ENCODE measurements around the gene BACH2. TPM values are rescaled to one million over a fixed set of nuclear protein-coding genes. Genes with fewer than 3 reads are reported as not detected.

BACH2 gene
- total and polyA plus RNA-seq, 2 donors (not counting 1 experiment from before 2014, with no cell fraction given), result 2.2 to 2.6 TPM

- H3K4me1 ChIP-seq (ENCODE audit: control insufficient read depth, extremely low read depth, insufficient read depth, low read length), result no peaks in the 10 kb centered on the region
- no peaks in the 10 kb centered on the region for H3K27me3 ChIP-seq (ENCODE audit: control insufficient read depth, insufficient read depth, low read length)
- no peak overlapping the region for H3K4me2 ChIP-seq (ENCODE audit: extremely low read depth, insufficient read depth, low read length)
- no peaks in the 10 kb centered on the region for H3K9me3 ChIP-seq (ENCODE audit: control insufficient read depth, insufficient read depth, low read depth, low read length)
- no peak overlapping the region for H3K4me3 ChIP-seq (replicated peaks in 1 of 4; ENCODE audit: control extremely low read depth in 1 of 4, insufficient read depth in 1 of 4, low read depth in 3 of 4, low read length in 4 of 4)
- no peaks in the 10 kb centered on the region for H3K36me3 ChIP-seq (ENCODE audit: control insufficient read depth, insufficient read depth, low read length)
- peak in 1 of 2 donors; percentile 16 for DNase-seq (ENCODE audit: low read depth in 2 of 2)
- H2AFZ ChIP-seq (ENCODE audit: low read length), result no peak overlapping the region
- H4K20me1 ChIP-seq (ENCODE audit: control insufficient read depth, extremely low read depth, insufficient read depth, low read length), result no peaks in the 10 kb centered on the region
- H3K27ac ChIP-seq (ENCODE audit: insufficient read depth, low read length), result no peak overlapping the region
- H3K9ac ChIP-seq (ENCODE audit: insufficient read depth, low read length), result no peak overlapping the region
- H3K79me2 ChIP-seq (ENCODE audit: control insufficient read depth, insufficient read depth, low read length), result no peaks in the 10 kb centered on the region
- TF ChIP-seq EZH2 (IDR thresholded peaks at IDR 0.05; ENCODE audit: low read length, missing control alignments), result no peak
- no peak for TF ChIP-seq CTCF (conservative IDR thresholded peaks at IDR 0.05 in 1 of 2, IDR thresholded peaks at IDR 0.05 in 1 of 2; ENCODE audit: low read depth in 1 of 2, low read length in 2 of 2)
Observed at GRCh38 chr6:89952105-89952671, 344.5 kb downstream of the BACH2 start.

- Histone ChIP-seq H3K4me2 (ENCODE audit: extremely low read depth, insufficient read depth, low read length) (no peak overlapping the region), H3K4me3 (replicated peaks in 1 of 4; ENCODE audit: control extremely low read depth in 1 of 4, insufficient read depth in 1 of 4, low read depth in 3 of 4, low read length in 4 of 4) (no peak overlapping the region), H3K9me3 (ENCODE audit: control insufficient read depth, insufficient read depth, low read depth, low read length) (no peaks in the 10 kb centered on the region), H3K9ac (ENCODE audit: insufficient read depth, low read length) (no peak overlapping the region), H3K27ac (ENCODE audit: insufficient read depth, low read length) (no peak overlapping the region), H2AFZ (ENCODE audit: low read length) (no peak overlapping the region), H3K36me3 (ENCODE audit: control insufficient read depth, insufficient read depth, low read length) (no peaks in the 10 kb centered on the region), H3K79me2 (ENCODE audit: control insufficient read depth, insufficient read depth, low read length) (no peaks in the 10 kb centered on the region), H3K27me3 (ENCODE audit: control insufficient read depth, insufficient read depth, low read length) (no peaks in the 10 kb centered on the region), H3K4me1 (ENCODE audit: control insufficient read depth, extremely low read depth, insufficient read depth, low read length) (no peaks in the 10 kb centered on the region), H4K20me1 (ENCODE audit: control insufficient read depth, extremely low read depth, insufficient read depth, low read length) (no peaks in the 10 kb centered on the region)
- DNase-seq (ENCODE audit: low read depth in 2 of 2), result peak; percentile 14 to 78
- TF ChIP-seq EZH2 (IDR thresholded peaks at IDR 0.05; ENCODE audit: low read length, missing control alignments), result no peak
- TF ChIP-seq CTCF (conservative IDR thresholded peaks at IDR 0.05 in 1 of 2, IDR thresholded peaks at IDR 0.05 in 1 of 2; ENCODE audit: low read depth in 1 of 2, low read length in 2 of 2), result no peak
Observed at GRCh38 chr6:89951574-89952104, 345.0 kb downstream of the BACH2 start.

GRCh38 chr6:89950879-89951391 is 345.7 kb downstream of the BACH2 start:
- no peaks in the 10 kb centered on the region for H4K20me1 ChIP-seq (ENCODE audit: control insufficient read depth, extremely low read depth, insufficient read depth, low read length)
- H3K4me3 ChIP-seq (replicated peaks in 1 of 4; ENCODE audit: control extremely low read depth in 1 of 4, insufficient read depth in 1 of 4, low read depth in 3 of 4, low read length in 4 of 4), result no peak overlapping the region
- H3K79me2 ChIP-seq (ENCODE audit: control insufficient read depth, insufficient read depth, low read length), result no peaks in the 10 kb centered on the region
- no peaks in the 10 kb centered on the region for H3K9me3 ChIP-seq (ENCODE audit: control insufficient read depth, insufficient read depth, low read depth, low read length)
- no peaks in the 10 kb centered on the region for H3K36me3 ChIP-seq (ENCODE audit: control insufficient read depth, insufficient read depth, low read length)
- no peaks in the 10 kb centered on the region for H3K27me3 ChIP-seq (ENCODE audit: control insufficient read depth, insufficient read depth, low read length)
- peak in 1 of 2 donors; percentile 58 for DNase-seq (ENCODE audit: low read depth in 2 of 2)
- H3K27ac ChIP-seq (ENCODE audit: insufficient read depth, low read length), result no peak overlapping the region
- H3K4me2 ChIP-seq (ENCODE audit: extremely low read depth, insufficient read depth, low read length), result no peak overlapping the region
- H3K4me1 ChIP-seq (ENCODE audit: control insufficient read depth, extremely low read depth, insufficient read depth, low read length), result no peaks in the 10 kb centered on the region
- no peak overlapping the region for H3K9ac ChIP-seq (ENCODE audit: insufficient read depth, low read length)
- H2AFZ ChIP-seq (ENCODE audit: low read length), result no peak overlapping the region
- TF ChIP-seq CTCF (conservative IDR thresholded peaks at IDR 0.05 in 1 of 2, IDR thresholded peaks at IDR 0.05 in 1 of 2; ENCODE audit: low read depth in 1 of 2, low read length in 2 of 2), result no peak
- no peak for TF ChIP-seq EZH2 (IDR thresholded peaks at IDR 0.05; ENCODE audit: low read length, missing control alignments)

Data from fibroblast of lung (primary cell).